GM19043 (cell line): ENCODE results near the gene CMTM4.
"Not testable (repeated sequence)": the region's sequence is repeated elsewhere in the genome, so short reads cannot be mapped to it uniquely, and the experiment has no call there.

Source experiments
- ATAC-seq: cut with Tn5 transposase; IDR thresholded peaks from one replicate; pipeline ENCODE4 v1.9.1; 2021; ENCODE audit warnings: low read depth; ENCODE audit not compliant: unreplicated experiment

Gene CMTM4

DNA sequence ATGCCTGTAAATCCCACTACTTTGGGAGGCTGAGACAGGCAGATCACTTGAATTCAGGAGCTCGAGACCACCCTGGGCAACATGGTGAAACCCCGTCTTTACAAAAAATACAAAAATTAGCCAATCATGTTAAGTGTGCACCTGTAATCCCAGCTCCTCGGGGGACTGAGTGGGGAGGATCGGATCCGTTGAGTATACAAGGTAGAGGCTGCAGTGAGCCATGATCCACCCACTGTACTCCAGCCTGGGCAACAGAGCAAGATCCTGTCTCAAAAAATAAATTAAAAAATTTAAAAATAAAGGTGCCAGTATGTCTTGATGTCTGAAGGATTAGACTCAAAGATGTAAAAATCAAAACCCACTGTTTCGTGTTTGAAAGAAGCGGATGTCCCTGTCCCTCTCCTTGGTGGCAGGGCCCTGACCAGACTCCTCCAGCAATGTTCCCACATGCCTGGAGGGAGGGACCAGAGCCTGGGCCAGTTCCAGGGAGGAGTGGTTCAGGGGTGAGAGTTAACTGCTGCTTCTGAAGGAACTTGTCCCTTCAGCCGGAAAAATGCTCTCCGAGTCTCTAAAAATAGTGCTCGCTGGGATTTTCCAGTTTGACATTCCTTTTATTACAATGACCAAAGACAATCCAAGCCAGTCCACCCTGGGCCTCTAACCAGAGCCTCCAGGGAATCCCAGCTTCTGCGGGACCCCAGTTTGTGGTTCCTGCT lies 9.4 kb upstream of the CMTM4 start:
- no peak for ATAC-seq

GRCh38 chr16:66703406-66704215 lies 7.1 kb upstream of the CMTM4 start:
- ATAC-seq, result no peak

DNA sequence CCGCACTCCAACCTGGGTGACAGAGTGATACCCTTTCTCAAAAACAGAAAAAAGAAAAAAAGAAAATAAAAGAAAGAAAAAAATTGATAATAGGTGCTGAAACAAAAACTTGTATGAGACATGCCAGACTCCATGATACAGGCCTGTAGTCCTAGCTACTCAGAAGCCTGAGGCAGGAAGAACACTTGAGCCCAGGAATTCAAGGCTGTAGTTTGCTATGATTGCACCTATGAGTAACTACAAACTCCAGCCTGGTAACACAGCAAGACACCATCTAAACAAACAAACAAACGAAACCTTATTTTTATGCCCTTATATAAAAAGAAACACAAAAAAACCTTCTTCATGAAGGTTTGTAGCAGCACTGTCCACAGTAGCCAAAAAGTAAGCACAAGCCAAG lies 5.0 kb upstream of the CMTM4 start:
- ATAC-seq, result no peak

GRCh38 chr16:66701026-66701425 lies 4.5 kb upstream of the CMTM4 start:
- ATAC-seq, result no peak

DNA sequence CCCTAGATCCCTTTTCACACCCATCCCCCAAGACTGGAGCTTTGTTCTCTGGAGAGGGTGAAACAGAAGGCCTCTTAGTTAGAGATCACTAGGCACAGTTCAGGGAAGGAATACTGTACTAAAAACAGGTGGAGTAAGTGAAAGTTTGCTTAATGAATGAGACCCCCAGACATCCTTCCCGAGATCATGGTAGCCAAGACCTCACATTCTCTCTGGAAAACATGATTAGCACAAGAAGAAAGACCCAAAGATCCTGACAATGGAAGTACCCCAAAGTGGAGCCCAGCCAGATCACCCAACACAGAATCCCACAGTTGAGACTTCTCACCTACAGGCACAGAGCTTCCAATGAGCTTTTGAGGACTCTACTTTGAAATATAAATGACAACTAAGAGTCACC lies 3.4 kb upstream of the CMTM4 start:
- ATAC-seq, result no peak

- no peak for ATAC-seq
Measured at GRCh38 chr16:66698046-66698445, 1.5 kb upstream of the CMTM4 start.

DNA sequence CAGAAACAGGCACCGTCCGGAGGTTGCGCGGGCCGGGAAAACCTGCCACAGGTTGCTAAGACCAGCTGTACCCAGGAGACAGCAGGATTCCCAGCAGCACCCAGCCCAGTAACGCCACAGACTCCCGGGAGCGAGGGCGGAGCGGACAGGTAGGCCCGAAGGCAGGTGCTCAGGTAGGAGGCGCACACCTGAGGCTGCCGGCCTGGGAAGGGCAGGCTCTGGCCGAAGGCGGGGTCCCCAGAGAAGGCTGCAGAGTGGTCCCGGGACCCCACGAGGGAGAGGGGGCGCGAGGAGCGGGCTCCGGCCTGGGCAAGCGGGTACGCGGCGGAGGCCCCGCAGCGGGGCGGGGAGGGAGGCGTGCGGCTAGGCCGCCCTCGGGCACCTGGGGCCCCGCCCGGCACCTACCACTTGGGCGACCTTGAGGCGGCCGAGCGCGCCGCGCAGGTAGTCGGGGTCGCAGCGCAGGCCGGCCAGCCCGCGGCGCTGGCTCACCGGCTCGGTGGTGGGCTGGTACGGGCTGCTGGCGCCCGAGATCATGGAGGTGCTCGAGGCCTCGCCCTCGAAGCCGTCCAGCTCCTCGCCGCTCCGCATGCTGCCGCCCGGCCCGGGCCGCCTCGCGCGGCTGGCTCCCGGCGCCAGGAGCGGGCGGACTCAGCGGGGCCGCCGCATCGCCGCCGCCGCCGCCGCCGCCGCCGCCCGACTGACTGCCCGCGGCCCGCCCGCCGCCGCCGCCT lies 441 bp downstream of the CMTM4 start:
- peak; percentile 39 for ATAC-seq

- no peak for ATAC-seq
Measured at GRCh38 chr16:66695471-66695934, 1.0 kb downstream of the CMTM4 start.

DNA sequence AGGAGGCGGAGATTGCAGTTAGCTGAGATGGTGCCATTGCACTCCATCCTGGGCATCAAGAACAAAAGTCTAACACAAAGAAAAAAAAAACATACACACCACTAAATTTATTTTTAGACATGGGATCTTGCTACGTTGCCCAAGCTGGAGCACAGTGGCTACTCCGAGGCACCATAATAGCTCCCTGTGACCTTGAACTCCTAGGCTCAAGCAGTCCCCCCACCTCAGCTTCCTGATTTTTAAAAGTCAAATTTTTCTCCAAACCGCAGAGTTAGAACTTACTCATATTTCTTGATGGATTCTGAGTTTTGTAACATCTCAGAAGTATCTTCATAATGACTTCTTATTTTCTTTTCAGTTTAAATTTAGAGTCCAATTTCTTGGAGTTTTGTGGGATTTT lies 3.4 kb downstream of the CMTM4 start:
- no peak for ATAC-seq

GRCh38 chr16:66692341-66692740 lies 4.2 kb downstream of the CMTM4 start:
- ATAC-seq, result no peak

GRCh38 chr16:66691234-66691633 lies 5.3 kb downstream of the CMTM4 start:
- no peak for ATAC-seq

- no peak for ATAC-seq
Measured at GRCh38 chr16:66690106-66690847, 6.3 kb downstream of the CMTM4 start.

DNA sequence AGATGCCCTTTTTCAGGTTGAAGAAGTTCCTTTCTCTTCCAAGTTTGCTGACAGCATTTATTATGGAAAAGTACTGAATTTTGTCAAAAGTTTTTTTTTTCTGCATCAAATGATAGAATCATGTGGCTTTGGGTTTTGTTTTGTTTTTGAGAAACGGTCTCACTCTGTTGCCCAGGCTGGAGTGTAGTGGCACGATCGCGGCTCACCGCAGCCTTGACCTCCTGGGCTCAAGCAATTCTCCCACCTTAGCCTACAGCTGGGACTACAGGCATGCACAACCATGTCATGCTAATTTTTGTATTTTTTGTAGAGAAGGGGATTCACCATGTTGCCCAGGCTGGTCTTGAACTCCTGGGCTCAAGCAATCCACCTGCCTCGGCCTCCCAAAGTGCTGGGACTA lies 7.3 kb downstream of the CMTM4 start:
- no peak for ATAC-seq

DNA sequence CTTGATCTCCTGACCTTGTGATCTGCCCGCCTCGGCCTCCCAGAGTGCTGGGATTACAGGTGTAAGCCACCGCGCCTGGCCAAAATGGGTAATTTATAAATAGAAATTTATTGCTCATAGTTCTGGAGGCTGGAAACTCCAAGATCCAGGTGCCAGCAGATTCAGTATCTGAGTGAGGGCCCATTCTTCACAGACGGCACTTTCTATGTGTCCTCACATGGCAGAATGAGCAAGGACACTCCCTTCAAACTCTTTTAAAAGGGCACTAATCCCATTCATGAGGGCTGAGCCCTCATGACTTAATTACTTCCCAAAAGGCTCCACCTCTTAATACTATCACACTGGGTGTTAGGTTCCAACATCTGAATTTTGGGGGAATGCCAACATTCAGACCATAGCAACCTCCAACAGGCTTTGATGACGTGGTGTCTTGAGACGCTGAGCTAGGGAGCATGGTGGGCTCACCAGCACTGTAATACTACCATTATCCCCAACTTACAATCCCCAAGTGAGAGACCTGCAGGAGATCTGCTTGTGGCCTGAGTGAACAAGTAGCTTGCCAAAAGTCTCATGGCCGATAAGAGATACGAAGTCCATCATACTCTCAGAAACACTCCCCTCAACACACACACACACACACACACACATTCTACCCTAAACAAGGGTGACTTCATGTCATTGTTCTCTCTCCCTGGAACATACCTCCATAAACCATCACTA lies 8.5 kb downstream of the CMTM4 start:
- ATAC-seq, result no peak

GRCh38 chr16:66685501-66686115 lies 10.9 kb downstream of the CMTM4 start:
- not testable (repeated sequence) for ATAC-seq

GRCh38 chr16:66682271-66682670 lies 14.3 kb downstream of the CMTM4 start:
- no peak for ATAC-seq

GRCh38 chr16:66681676-66682075 lies 14.9 kb downstream of the CMTM4 start:
- no peak for ATAC-seq

DNA sequence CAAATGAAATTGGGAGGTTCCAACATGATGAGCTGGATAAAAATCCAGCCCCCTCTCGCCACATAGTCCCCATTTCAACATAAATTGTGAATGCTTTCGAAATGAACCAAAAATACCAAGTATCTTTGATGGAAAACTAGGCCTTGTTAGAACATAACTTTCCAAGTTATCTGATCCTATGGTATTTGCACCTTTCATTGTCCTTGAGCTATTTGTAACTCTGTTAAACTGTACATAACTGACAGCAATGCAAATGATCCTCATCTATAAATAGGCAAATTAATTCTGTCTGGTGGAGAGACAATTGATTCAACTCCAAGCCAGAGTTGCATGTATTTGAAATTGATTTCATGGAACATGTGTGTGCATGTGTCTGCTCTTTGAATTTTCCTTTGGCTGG lies 18.2 kb downstream of the CMTM4 start:
- no peak for ATAC-seq

DNA sequence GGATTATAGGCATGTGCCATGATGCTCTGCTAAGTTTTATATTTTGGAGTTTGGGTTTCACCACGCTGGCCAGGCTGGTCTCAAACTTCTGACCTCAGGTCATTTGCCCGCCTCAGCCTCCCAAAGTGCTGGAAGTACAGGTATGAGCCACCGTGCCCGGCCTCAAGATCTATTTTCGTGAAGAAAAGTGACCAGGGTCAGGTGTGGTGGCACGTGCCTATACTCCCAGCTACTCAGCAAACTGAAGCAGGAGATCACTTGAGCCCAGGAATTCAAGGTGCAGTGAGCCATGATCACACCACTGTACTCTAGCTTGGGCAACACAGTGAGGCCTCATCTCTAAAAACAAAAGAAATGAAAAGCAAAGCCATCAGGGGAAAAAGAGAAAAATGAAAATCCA lies 18.7 kb downstream of the CMTM4 start:
- ATAC-seq, result no peak

- ATAC-seq, result no peak
Measured at GRCh38 chr16:66677179-66677578, 19.4 kb downstream of the CMTM4 start.
